Activated CD4-positive, alpha-beta T cell treated with anti-CD3 and anti-CD28 coated beads for 1 hour (primary cell): ENCODE data around the gene VWA5B1.

Experiments used
- DNase-seq: peaks from one replicate; pipeline ENCODE4 v3.0.0-alpha.2; 2020

Gene VWA5B1

DNA sequence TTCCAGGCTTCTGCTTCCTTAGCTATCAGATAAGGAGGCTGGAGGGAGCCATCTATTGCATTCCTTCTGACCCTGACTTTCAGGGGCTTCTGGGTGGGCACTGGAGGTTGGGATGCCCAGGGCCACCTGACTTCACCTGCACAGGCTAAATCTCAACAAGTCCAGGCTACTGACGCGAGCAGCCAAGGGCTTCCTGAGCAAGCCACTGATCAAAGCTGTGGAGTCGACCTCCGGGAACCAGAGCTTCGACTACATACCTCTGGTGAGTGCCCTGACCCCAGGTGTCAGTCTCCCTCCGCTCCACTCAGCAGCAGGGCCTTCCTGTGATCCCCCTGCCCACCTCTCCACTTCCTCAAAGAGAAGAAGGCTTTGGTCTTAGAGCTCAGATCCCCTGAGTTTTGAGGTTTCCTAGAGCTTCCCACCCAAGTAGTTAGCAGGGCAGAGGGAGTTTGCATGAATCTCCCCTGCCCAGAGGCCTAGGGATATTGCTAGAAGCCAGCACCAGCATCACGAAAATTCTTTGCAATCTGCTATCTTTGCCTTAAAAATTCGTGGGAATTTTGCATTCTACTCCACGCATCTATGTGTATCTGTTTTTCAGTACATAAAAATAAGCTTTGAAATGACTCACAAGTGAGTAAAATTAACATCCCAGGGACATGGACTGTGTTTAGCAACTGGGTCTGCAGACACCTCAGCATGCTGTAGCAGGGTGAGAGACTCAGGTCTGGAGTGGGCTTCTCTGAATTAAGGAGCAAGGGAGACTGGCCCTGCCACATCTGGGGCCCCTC is 61.4 kb downstream of the VWA5B1 start:
- no peak for DNase-seq

DNA sequence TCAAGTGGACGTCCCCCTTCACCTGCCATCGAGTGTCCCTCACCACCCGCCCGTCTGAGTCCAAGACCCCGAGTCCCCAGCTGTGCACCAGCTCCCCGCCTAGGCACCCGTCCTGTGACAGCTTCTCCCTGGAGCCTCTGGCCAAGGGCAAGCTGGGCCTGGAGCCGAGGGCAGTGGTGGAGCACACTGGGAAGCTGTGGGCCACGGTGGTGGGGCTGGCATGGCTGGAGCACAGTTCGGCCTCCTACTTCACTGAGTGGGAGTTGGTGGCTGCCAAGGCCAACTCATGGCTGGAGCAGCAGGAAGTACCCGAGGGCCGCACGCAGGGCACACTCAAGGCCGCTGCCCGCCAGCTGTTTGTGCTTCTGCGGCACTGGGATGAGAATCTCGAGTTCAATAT is 63.2 kb downstream of the VWA5B1 start:
- no peak for DNase-seq

DNA sequence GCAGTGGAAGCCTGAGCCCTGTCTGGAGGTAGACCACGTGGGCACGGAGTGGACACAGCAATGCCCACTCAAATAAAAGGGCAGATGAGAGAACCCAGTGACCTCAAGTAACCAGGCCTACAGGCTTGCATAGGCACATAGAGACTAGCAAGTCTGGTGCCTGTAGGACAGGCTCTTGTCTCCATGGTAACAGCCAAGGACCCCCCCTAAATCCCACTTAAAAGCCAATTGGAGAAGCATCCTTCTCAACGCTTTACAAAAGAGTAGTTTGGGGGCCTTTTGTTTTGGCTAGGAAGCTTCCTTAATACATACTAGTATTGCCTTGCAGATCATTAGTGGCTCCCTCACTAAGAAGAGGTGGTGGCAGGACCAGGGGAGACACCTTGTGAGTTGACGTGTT is 63.9 kb downstream of the VWA5B1 start:
- no peak for DNase-seq

DNA sequence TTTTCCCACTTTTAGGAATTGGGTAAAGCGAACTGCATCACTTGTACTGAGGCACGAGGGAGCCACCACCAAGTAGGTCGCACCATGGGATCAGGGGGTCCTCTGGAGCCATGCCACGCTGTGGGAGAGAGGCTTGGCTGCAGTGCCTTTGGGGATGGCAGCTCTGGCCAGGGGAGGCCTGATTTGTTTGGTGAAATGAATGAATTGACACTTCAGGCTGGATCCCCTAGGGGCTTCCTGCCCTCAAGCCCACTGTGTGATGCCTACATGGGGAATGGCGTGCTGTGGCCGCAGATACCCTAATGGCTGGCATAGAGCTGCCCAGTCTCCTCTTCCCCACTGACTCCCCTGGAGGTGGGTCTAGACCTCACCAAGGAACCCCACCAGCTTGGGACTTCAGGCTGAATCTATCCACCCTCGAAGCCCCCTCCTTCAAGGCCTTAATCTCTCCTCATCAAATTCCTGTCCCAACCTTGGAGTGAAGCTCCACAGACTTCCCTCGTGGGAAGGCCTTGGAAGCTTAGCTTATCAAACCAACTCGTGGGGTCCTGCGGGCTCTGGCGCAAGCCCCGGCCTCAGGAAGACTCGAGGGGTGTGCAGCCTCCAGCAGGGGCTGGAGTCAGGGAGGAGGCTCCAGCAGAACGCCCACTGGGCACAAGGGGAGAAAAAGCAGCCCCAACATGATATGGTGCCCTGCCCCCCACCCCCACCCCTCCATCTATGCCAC is 64.6 kb downstream of the VWA5B1 start:
- DNase-seq, result no peak

DNA sequence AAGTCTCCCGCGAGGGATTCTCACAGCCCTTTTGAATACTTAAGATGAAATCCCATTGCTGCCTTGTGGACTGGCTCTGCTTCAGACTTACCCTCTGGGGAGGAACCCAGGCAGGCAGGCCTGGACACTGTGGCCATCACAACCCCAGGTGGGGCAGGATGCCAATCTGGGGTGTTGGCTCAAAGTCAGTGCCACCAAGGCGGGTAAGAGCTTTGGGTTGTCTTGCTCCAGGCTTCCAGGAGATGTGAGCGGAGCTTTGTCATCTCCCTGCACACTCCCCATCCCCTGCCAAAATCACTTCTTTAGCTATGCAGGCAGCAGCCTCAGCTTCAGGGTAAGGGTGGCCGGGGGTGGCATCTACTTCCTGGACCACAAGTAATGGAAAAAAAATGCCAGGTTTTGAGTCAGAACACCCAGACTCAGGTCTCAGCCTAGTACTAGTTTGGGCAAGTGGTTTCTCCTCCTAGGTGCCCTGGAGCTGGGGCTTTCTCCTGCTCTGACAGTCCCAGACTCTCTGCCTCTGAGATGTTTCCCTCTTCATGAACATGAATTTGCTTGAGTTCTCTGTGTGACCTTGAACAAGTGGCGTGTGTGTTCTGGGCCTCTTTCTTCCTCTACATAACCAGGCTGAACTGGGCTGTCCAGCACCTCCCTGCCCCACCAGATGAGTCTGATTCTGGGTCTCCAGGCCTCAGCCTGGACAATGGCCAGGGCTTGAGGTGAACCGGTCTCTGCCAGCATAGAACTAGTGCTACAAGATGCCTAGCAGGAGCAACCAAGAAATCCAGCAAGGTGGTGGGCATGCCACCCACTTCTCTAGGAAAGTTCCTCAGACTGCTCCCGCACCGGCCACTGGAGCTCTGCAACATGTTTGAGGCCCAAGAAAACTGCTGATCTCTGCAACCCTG is 65.4 kb downstream of the VWA5B1 start:
- no peak for DNase-seq

DNA sequence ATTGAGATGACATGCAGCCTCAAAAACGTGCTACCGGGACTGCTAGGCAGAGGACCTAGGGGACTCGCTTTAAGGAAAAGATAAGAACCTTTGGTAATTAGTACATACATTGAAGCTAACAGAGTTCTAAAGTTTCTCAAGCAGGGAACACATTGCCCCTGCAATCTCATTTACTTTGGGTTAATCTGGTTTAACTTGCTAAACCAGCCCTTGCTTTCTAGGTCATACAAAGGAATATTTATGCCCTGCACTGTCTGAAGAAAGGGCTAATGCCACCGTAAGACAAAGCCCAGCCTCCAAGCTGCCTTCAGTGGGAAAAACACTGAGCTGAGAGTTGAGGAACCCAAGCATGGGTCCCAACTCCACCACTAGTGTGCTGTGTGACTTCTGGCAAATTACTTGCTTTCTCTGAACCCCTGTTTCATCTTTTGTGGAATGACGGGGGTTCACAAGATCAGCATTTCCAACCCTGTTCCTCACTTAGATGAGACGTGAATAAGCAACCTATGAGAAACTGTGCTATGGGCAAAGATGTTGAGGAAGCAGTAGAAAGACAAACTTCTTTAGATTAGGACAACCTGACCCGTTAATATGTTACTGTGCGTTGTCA is 66.3 kb downstream of the VWA5B1 start:
- no peak for DNase-seq

DNA sequence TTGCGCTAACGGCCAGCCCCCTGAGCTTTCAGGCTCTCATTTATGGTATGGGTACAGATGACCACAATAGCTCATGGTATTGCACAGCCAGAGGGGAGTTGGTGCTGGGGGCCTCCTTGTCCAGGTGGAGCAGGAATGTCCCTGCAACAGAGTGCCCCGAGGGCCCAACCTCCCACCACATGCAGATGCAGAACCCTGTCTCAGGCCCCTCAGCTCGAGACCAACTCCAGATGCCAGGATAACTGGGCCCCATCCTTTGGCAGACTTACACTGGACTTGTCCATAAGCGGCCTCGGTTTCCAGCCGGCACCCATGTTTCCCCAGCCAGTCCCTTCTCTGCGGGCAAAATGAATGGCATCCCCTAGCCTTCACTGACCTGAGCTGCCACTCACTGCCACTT is 67.1 kb downstream of the VWA5B1 start:
- DNase-seq, result no peak

DNA sequence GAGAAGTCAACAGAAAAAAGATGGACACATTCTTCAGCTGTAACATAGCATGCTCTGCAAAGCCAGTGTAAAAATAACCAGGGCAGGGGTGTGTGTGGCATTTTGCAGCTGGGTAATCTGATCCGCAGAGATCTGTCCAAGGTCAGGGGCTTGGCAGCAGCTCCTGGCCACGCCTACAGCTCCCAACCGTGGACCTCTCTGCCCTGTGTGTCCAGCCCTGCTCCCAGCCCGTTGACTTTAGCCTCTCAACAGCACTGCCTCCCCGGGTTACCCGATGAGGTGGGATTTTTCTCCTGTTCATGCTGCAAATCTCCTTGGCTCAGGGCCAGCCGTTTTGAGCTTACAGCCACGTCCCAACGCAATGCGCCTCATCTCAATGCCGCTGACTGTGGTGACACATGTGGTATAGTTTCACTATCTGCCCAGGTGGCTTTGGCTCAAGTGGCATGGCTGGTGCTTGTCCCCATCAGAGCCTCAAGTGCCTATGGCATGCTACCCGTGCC is 68.1 kb downstream of the VWA5B1 start:
- DNase-seq, result no peak

DNA sequence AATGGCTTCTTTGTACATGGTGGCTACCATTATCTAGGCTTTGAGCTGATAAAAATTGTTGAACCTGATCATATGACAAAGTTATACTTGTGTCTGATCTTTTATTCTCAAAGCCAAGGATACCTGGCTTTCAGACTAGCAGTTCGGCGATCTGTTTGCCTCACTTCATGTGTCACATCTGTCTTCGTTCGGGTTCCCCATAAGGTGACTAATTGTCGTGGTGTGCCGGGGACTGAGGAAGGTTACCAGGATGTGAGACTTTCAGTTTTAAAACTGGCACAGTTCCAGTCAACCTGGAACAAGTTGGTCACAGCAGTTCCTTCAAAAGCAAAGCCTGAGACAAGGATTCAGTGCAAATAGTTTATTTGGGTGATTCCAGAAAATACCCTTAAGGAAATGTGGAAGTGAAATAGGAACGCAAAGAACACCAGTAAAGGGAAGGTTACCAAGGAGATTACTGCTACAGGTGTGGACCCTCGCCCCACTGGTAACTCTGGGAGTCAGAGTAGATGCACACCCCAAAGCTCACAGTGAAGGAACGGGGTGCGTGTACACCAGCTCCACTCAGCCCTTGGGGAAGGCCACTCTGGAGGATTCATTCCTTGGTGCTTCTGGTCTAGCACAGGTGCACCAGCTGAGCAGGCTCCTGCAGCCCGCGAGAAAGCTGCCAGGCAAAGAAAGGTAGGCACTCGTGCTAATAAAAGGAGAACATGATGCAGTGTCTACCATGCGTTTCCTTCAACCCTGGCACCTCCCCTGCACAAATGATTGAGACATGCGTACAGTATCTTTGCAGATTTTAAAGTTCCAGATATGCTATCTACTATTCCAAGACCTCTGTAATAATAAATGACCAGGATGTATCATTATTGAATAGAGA is 69.0 kb downstream of the VWA5B1 start:
- DNase-seq, result no peak

DNA sequence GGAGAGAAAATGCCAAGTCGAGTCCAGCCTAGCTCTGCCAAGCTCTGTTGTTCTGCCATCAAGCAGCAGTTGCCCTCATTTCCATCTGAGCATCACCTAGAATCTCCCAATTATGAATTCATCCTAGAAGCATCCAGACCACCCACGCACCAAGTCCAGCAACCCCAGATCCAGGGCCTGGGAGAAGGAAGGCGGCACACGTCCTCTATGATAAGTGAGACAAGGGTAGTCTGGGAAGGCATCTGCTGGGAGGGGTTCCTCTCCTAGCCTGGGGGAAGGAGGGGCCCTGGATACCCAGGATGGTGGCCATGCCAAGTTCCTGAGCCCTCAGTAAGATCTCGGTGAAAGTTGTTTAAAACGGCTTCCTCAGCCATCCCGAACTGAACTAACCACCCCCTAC is 70.7 kb downstream of the VWA5B1 start:
- no peak for DNase-seq

DNA sequence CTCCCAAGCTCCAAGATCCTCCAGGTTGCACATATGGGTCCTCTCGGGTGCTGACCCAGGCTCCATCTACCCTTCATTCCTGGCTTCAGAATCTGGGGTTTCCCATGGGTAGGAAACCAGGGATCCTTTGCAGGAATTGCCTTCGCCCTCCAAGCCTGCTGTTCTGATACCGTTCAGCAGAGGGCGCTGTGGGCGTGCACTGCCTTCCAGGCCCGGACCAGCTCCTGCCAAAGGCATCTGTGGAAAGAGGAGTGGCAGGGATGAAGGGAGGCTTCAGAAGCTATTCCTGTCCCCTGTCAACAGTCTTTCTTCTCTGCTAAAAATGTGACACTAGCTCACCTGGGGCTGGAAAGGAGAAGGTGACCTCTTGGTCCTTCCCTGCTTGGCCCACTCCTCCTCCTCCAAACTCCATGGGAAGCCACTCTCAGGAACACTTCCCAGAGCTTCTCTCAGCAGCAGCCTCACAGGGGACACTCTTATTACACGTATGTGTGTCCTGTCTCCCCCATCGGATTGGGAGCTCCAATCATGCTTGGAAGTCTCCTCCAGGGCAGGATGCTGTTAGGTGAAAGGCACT is 71.2 kb downstream of the VWA5B1 start:
- DNase-seq, result no peak

DNA sequence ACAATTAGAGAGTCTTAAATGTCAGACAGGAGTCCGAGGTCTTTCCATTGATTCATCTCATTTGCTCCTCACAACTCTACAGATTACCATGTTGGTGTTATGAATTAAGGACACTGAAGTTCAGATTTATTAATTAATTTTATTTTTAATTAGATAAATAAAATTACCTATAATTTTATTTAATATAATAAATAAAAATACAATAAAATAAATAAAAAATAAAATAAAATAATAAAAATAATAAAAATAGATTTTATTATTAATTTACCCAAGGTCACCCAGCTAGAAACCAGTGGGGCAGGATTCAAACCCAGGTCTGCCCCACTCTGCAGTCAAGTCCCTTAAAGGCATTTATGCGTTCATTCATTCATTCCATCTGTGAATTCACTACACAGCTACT is 72.2 kb downstream of the VWA5B1 start:
- DNase-seq, result no peak

DNA sequence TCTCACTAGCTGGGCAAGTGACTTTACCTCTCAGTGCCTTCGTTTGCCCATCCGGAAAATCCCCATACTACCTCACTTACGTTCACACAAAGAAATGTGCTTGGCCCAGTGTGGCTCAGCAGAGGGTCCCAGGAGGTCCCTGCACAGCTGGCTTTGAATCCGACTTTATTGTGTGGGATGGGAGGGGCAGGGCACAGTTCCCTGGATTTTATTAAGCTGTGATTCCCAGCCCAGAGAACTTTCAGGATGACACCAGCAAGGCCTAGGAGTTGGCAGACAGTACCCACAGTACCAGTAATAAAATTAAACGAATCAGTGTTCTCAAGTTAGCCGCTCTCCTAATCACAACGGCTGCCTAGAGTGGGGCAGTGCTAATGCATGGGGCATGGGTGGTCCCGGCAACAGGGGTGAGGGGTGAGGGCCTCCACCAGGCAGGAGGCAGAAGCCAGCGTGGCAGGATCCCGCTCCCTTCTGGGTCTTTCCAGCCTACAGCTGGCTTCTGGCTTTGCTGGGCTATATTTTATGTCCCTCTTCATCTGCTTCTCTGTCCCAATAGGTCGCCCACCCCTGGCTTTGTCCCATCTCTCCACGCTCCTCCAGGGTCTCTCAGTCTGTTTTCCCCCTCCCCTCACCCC is 74.9 kb downstream of the VWA5B1 start:
- DNase-seq, result no peak

DNA sequence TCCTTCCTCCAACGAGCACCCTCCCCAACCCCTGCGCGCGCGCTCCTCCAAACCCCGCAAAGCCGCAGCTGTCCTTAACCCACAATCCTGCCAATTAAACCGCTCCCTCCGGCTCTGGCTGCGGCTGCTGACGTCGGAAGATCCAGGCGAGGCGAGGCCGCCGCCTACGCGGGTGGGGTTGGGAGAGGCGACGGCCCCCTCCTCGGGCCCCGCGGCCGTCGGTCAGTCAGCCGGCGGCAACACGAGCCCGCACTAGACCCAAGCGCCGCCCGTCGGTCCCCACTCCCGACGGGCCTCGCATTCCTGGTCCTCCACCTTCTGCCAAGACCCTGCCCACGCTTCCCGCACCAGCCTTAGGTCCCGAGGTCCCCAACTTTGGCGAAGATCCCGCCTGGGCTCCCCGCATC is 75.4 kb downstream of the VWA5B1 start:
- no peak for DNase-seq

DNA sequence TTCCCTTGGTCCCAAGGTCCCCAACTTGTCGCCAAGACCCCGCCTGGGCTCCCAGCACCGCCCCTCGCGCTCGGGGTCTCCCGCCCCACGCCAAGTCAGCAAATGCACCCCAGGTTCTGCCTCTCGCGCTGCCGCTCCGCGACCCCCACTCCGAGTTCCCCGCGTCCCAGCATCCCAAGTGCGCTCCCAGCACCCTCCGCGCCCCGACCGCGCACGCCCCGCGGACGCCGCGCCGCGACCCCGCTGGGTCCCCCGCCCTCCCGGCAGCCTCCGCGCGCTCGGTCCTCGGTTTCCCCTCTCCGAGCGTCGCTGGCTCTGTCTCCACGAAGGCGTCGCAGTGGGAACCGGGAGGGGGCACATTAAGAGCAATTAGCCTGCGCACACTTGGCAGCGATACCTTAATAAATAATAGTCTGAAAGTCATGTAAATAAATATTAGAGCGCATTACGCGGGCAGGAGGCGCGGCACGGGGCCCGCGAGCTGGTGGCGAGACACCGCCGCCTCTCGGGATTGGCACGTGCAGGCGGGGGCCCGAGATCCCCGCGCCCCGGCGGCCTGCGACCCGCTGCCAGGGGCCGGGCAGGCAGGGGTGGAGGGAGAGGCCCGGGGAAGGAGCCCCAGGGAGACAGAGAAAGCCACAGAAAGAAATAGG is 75.9 kb downstream of the VWA5B1 start:
- DNase-seq, result no peak

DNA sequence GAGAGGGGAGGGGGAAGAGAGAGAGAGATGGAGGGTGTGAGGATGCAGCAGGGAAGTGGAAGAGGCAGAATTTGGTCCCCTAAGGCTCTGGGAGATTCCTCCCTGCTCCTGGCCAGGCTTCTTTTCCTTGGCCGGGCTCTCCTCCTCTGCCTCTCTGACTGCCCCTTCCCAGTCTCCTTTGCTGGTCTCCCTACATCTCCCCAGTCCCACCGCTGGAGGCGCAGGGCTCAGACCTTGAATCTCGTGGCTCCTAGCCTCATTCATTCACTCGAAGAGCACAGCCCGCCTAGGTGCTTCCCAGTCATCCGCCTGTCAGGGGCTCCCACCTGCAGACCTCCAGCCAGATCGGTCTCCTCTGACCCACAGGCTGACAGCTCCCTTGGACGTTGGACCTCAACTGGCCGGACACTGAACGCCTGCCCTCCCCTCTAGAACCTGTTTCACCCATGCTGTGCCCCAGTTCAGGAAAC is 76.5 kb downstream of the VWA5B1 start:
- no peak for DNase-seq

DNA sequence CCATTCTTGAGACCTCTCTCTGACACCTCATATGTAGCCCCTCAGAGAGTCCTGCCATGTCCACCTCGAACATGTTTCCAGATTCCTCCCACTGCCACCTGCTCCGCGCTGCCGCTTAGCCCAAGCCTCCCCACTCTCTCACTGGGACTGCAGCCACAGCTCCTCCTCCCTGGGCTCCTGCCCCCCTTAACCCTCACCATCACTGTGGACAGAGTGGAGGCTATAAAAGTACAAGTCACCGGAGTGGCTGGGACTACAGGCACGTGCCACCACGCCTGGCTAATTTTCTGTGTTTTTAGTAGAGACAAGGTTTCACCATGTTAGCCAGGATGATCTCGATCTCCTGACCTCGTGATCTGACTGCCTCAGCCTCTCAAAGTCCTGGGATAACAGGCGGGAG is 77.0 kb downstream of the VWA5B1 start:
- DNase-seq, result no peak

DNA sequence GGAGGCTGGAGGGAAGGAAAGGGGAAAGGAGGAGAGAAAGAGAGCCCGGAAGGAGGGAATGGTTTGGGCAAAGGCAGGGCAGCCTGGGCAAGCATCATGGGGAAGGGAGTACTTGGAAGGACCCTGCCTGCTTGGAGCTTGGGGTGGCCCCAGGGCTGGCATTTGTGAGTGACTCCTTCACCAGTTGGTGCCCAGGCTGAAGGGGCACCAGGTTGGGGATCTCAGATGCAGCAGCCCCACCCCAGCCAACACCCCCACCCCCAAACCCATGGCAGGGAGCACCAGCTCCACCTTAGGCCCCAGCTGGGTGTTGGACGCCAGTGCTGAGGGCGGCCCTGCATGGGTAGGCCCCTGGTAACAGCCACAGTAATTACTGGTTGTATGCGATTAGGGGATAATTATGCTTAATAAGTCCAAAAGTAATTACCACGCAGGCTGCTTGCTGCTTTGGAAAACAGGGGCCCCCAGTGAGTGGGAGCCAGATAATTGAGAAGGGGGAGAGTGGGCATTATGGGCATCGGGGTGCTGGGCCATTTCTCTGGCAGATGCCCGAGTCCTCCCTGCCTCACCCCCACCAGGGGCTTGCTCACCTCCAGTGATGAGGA is 78.3 kb downstream of the VWA5B1 start:
- DNase-seq, result no peak

DNA sequence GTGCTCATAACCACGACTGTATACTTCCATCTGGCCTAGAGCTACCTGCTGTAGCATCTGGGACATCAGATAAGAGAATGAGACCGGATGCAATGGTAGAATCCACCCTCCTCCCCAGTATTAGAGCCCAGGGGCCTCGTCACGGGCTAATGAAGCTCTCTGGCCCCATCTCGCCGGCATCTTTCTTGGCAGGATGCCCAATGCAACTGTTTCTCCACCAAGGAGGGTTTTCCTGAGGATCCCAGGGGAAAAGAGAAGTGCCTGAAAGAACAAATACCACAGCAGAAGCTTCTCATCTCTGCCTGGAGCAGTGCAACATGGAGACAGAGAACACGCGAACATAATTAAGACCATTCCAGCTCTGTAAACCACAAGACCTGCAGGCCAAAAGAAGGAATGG is 80.0 kb downstream of the VWA5B1 start:
- no peak for DNase-seq

DNA sequence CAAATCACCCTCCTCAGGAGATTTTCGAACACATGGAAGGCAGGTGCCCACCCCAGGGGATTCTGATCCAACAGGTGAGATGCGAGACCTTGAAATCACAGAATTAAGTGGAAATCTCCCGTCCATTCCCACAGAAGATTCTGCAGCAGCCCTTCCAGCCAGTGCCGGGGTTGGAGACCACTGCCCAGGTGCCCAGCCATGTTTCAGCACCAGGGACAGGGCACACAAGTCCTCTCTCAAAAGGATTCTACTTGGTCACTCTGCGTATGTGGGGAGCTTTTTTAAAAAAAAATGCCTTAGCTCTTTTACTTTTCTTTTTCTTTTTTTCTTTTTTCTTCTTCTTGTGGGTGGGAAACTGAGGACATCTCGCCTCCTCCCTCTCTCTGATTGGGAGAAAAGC is 80.7 kb downstream of the VWA5B1 start:
- DNase-seq, result no peak
